Natural killer cell treated with Interleukin-12 subunit alpha and Interleukin-12 subunit beta and Interleukin-15 and Interleukin-18, amount 100 ng/mL, for 72 hours (primary cell): ENCODE measurements around the gene IL21R. TPM values are rescaled to one million over a fixed set of nuclear protein-coding genes. Genes with fewer than 3 reads are reported as not detected.

Experiments
- ATAC-seq, 2 donors: fragments of 150-1000 bp; cut with Tn5 transposase in 1 of 2; sonication (Bioruptor Pico), chemical (Tn5 transposase) in 1 of 2; 2 replicates each; pipeline ENCODE4 v1.10.0; 2021
- DNase-seq: peaks from one replicate; pipeline ENCODE4 v3.0.0; 2022; ENCODE audit warnings: low spot score
- H3K27ac Mint-ChIP-seq, 2 donors: 1 replicate in 1 of 2; 2 replicates in 1 of 2; pipeline ENCODE4 v1.8.0; 2022; ENCODE audit warnings: mixed read lengths in 2 of 2, mild to moderate bottlenecking in 1 of 2, moderate library complexity in 1 of 2
- H3K27me3 Mint-ChIP-seq, 2 donors: 1 replicate in 1 of 2; 2 replicates in 1 of 2; pipeline ENCODE4 v1.8.0; 2022; ENCODE audit warnings: mixed read lengths in 2 of 2
- H3K36me3 Mint-ChIP-seq: one replicate; pipeline ENCODE4 v1.8.0; 2022; ENCODE audit warnings: mixed read lengths
- H3K4me1 Mint-ChIP-seq, 2 donors: 1 replicate in 1 of 2; 2 replicates in 1 of 2; pipeline ENCODE4 v1.8.0; 2022; ENCODE audit warnings: low read depth in 2 of 2, mixed read lengths in 2 of 2, mild to moderate bottlenecking in 1 of 2
- H3K4me3 Mint-ChIP-seq: one replicate; pipeline ENCODE4 v1.8.0; 2022; ENCODE audit warnings: mixed read lengths
- H3K9me3 Mint-ChIP-seq: 2 replicates; pipeline ENCODE4 v1.8.0; 2022; ENCODE audit warnings: mixed read lengths
- total RNA-seq, 2 donors: library from RNA; stranded (reverse); gene quantifications; one replicate each; pipeline ENCODE4 v1.2.3, GENCODE V29; 2022

Gene IL21R
- total RNA-seq, 2 donors from 2014 or later = 58.3 to 64.4 TPM

DNA sequence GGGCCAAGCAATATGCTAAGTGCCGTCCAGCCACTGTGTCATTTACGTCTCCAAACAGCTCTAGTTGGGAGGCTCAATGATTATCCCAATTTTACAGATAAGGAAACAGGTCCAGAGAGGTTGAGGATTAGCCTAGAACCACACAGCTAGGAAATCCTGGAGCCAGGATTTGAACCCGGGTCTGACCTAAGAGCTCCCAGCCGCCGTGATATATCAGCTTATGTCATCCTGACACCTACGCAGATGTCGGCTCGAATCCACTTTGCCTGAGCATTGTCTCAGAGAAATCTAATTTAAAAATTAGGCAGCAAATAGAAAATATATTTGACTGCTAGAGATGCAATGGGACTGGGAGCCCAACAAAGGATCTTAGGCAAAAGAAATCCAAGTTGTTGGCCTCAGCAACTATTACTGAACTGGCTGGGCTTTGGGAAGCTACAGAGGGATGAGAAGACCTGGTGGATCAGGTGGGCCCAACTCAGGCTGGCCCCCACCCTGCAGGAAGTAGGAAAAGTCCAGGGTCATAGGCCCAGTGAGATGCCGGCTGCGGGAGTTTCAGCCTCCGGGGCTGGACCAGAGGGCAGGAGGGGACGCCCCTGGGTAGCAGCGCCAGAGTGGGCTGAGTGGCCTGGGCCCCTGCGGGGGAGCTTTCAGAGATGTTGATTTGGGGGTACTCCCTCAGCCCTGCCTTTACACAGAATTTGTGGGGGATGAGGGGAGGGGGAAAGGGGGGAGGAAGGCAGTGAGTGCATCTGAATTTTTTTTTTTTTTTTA is 35.1 kb upstream of the IL21R start:
- H3K4me1 Mint-ChIP-seq = peaks cover 33 to 45% of the 10 kb centered on the region in 2 donors
- H3K4me3 Mint-ChIP-seq = peak overlapping the region; percentile 75
- H3K27ac Mint-ChIP-seq = peak overlapping the region; percentile 86 to 87
- H3K36me3 Mint-ChIP-seq = peaks cover 14% of the 10 kb centered on the region
- peak; percentile 10 to 62 for ATAC-seq
- no peaks in the 10 kb centered on the region for H3K27me3 Mint-ChIP-seq
- peaks cover 8% of the 10 kb centered on the region for H3K9me3 Mint-ChIP-seq
- DNase-seq = peak; percentile 62

- peaks cover 8% of the 10 kb centered on the region for H3K9me3 Mint-ChIP-seq
- ATAC-seq = peak; percentile 86 to 90
- peak overlapping the region; percentile 86 to 87 for H3K27ac Mint-ChIP-seq
- peaks cover 9% of the 10 kb centered on the region for H3K36me3 Mint-ChIP-seq
- no peaks in the 10 kb centered on the region for H3K27me3 Mint-ChIP-seq
- peak; percentile 88 for DNase-seq
- H3K4me1 Mint-ChIP-seq = peaks cover 29 to 39% of the 10 kb centered on the region in 2 donors
- peak overlapping the region; percentile 75 for H3K4me3 Mint-ChIP-seq
Observed at GRCh38 chr16:27367461-27368357, 34.3 kb upstream of the IL21R start.

- Mint-ChIP-seq H3K9me3 (peaks cover 8% of the 10 kb centered on the region), H3K27me3 (no peaks in the 10 kb centered on the region), H3K36me3 (peaks cover 9% of the 10 kb centered on the region), H3K4me3 (peak overlapping the region; percentile 75), H3K4me1 (peaks cover 29 to 39% of the 10 kb centered on the region in 2 donors), H3K27ac (peak overlapping the region; percentile 86 to 87)
- DNase-seq (no peak), ATAC-seq (no peak)
Observed at GRCh38 chr16:27368358-27368722, 33.6 kb upstream of the IL21R start.

GRCh38 chr16:27369806-27370205 is 32.2 kb upstream of the IL21R start:
- peaks cover 9% of the 10 kb centered on the region for H3K36me3 Mint-ChIP-seq
- no peak for ATAC-seq
- peaks cover 8% of the 10 kb centered on the region for H3K9me3 Mint-ChIP-seq
- H3K27me3 Mint-ChIP-seq = no peaks in the 10 kb centered on the region
- H3K4me1 Mint-ChIP-seq = peaks cover 29 to 35% of the 10 kb centered on the region in 2 donors
- peak overlapping the region; percentile 30 to 83 for H3K27ac Mint-ChIP-seq
- DNase-seq = no peak
- no peak overlapping the region for H3K4me3 Mint-ChIP-seq

DNA sequence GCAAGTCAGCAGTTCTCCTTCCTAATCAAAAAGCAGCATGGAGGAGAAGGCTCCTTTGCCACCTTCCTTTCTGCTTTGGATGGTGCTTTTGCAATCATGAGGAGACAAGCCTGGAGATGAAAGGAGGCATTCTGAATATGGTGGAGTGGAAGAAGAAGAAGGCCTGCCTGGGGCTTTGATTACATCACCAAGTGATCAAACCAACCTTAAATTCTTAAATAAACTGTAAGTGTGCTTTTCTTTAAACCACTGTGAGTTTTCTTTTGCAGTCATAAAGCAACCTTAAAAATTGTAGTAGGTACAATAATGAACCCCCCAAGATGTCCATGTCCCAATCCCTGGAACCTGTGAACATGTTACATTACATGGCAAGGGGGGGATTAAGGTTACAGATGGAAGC is 31.7 kb upstream of the IL21R start:
- Mint-ChIP-seq H3K4me1 (peaks cover 29 to 31% of the 10 kb centered on the region in 2 donors), H3K4me3 (no peak overlapping the region), H3K36me3 (peaks cover 9% of the 10 kb centered on the region), H3K27ac (peak overlapping the region; percentile 30 to 83), H3K9me3 (peaks cover 8% of the 10 kb centered on the region), H3K27me3 (no peaks in the 10 kb centered on the region)
- DNase-seq (no peak), ATAC-seq (no peak)

DNA sequence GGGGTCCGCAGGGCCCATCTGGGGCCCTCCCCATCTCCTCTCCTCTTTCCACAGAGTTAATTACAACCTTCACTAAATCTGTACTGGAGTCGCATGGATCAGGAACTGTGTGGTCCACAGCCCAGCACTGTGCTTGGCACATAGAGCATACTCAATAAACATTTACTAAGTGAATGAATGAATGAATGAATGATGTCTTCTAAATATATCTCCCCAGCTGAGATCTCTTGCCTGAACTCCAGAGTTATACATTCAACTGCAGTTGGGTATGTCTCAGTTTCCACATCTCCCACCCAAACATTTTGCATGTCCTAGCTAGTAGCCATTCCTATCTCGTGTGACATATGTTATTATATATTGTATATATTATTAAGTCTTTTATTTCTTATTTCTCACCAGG is 28.7 kb upstream of the IL21R start:
- peaks cover 8% of the 10 kb centered on the region for H3K9me3 Mint-ChIP-seq
- H3K36me3 Mint-ChIP-seq = peaks cover 9% of the 10 kb centered on the region
- no peak overlapping the region for H3K4me3 Mint-ChIP-seq
- DNase-seq (no peak), ATAC-seq (no peak)
- peaks cover 27 to 31% of the 10 kb centered on the region in 2 donors for H3K4me1 Mint-ChIP-seq
- H3K27me3 Mint-ChIP-seq = no peaks in the 10 kb centered on the region
- no peak overlapping the region for H3K27ac Mint-ChIP-seq

DNA sequence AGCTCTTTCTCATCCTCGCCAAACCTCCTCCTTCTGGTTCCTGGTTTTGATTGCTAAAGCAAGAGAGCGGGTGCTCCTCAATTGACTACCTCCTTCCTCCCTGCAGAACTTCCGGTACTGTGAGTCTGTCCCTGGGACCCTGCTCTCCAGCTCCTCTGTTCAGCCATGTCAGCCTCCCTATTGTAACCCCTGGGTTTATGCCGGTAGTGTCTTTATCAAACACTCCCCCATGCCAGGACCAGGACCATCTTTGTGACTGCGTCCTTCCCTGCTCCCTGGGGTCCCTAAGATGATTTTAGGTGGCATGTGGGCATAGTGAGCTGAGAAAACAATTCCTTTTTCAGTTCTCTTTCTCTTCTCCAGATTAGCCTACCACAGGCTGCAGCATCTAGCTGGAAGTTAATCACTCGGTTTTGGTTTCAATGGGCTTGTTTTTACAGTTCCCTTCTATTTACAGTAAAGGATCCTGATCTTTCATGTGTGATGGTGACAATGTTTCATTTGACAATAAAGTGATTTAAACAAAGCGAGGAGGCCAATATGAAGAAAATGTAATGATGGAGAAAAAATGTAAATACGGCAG is 27.7 kb upstream of the IL21R start:
- H3K27me3 Mint-ChIP-seq = no peaks in the 10 kb centered on the region
- peaks cover 8% of the 10 kb centered on the region for H3K9me3 Mint-ChIP-seq
- H3K4me3 Mint-ChIP-seq = no peak overlapping the region
- H3K27ac Mint-ChIP-seq = no peak overlapping the region
- DNase-seq (no peak), ATAC-seq (no peak)
- H3K4me1 Mint-ChIP-seq = peaks cover 32 to 36% of the 10 kb centered on the region in 2 donors
- H3K36me3 Mint-ChIP-seq = peaks cover 9% of the 10 kb centered on the region

GRCh38 chr16:27374804-27375425 is 27.1 kb upstream of the IL21R start:
- no peaks in the 10 kb centered on the region for H3K27me3 Mint-ChIP-seq
- H3K9me3 Mint-ChIP-seq = peaks cover 8% of the 10 kb centered on the region
- H3K36me3 Mint-ChIP-seq = peaks cover 9% of the 10 kb centered on the region
- ATAC-seq = peak in 1 of 2 donors; percentile 37
- no peak for DNase-seq
- no peak overlapping the region for H3K27ac Mint-ChIP-seq
- peaks cover 29 to 35% of the 10 kb centered on the region in 2 donors for H3K4me1 Mint-ChIP-seq
- H3K4me3 Mint-ChIP-seq = no peak overlapping the region

DNA sequence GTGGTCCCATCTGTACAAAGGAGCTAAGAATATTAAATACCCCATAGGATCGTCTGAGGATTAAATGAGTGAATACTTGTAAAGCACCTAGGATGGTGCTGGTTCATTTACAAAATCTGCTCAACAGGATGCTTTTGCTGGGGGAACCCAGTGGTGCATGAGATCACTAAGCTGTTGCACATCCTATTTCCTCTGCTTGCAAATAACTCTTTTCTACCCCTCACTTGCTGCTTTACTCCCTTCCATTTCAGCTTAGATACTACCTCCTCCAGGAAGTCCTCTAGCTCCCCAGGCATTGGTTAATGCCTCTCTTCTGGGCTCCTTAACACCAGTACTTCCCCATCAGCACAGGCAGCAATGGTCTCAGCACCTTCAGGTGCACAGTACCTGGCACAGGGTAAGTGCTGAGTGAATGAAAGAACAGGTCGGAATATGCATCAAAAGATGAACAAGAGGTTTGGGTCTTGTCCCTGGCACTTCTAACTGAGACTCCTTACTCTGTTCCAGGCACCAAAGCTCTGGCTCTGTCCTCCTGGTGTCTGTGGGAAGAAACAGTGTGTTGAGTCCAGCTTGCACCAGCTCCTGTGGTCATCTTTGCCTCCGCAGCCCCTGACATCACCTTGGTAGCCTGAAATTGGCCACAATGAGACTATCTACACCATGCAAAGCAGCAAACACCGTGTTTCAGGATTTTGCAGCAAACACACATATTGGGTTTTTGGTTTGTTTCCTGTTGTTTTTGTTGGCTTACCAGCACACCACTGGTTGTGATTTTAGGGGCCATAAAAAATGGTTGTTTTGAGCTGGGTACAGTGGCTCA is 24.1 kb upstream of the IL21R start:
- ATAC-seq (peak; percentile 74 to 75), DNase-seq (no peak)
- Mint-ChIP-seq H3K4me1 (peaks cover 40 to 45% of the 10 kb centered on the region in 2 donors), H3K27ac (peak overlapping the region; percentile 89 to 92), H3K9me3 (peaks cover 4% of the 10 kb centered on the region), H3K27me3 (peaks cover 0 to 3% of the 10 kb centered on the region in 2 donors), H3K4me3 (peak overlapping the region; percentile 73), H3K36me3 (no peaks in the 10 kb centered on the region)

GRCh38 chr16:27378871-27379481 is 23.0 kb upstream of the IL21R start:
- Mint-ChIP-seq H3K36me3 (peaks cover 2% of the 10 kb centered on the region), H3K27me3 (peaks cover 0 to 3% of the 10 kb centered on the region in 2 donors), H3K4me1 (peaks cover 42 to 50% of the 10 kb centered on the region in 2 donors), H3K27ac (peak overlapping the region; percentile 89 to 92), H3K9me3 (peaks cover 4% of the 10 kb centered on the region), H3K4me3 (peak overlapping the region; percentile 73)
- peak; percentile 35 to 46 for ATAC-seq
- peak; percentile 66 for DNase-seq

- H3K4me1 Mint-ChIP-seq = peaks cover 51 to 60% of the 10 kb centered on the region in 2 donors
- DNase-seq (no peak), ATAC-seq (no peak)
- H3K36me3 Mint-ChIP-seq = peaks cover 10% of the 10 kb centered on the region
- H3K27ac Mint-ChIP-seq = peak overlapping the region in 1 of 2 donors; percentile 97
- peaks cover 10% of the 10 kb centered on the region for H3K9me3 Mint-ChIP-seq
- peaks cover 0 to 3% of the 10 kb centered on the region in 2 donors for H3K27me3 Mint-ChIP-seq
- H3K4me3 Mint-ChIP-seq = peak overlapping the region; percentile 8
Observed at GRCh38 chr16:27379919-27380318, 22.1 kb upstream of the IL21R start.

DNA sequence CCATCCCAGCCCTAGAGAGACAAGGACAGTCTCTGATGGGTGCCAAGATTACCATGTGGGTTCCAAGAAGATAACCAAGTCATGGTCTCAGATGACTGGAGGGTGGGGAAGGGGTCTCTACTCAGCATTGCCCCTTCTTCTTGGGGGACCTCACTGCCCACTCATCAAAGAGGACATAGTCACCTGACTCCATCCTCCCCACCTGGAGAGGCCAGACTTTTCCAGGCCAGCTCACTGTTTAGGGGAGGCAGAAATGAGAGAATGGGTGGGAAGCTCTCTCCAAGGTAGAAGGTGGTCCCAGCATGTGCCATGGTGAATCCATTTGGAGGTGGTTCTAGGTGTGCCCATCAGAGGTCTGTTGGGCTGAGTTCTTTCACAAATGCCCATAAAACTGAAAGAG is 20.7 kb upstream of the IL21R start:
- no peak for ATAC-seq
- H3K27me3 Mint-ChIP-seq = peaks cover 0 to 3% of the 10 kb centered on the region in 2 donors
- peaks cover 10% of the 10 kb centered on the region for H3K36me3 Mint-ChIP-seq
- peaks cover 51 to 60% of the 10 kb centered on the region in 2 donors for H3K4me1 Mint-ChIP-seq
- DNase-seq = no peak
- H3K4me3 Mint-ChIP-seq = no peak overlapping the region
- H3K27ac Mint-ChIP-seq = peak overlapping the region; percentile 12 to 97
- peaks cover 10% of the 10 kb centered on the region for H3K9me3 Mint-ChIP-seq
